ENCODE measurements around the gene HEXB.
"Not testable (repeated sequence)": the region's sequence is repeated elsewhere in the genome, so short reads cannot be mapped to it uniquely, and the experiment has no call there.

Gene HEXB

GRCh38 chr5:74679300-74679699 lies 5.7 kb upstream of the HEXB start:
- not testable (repeated sequence) for DNase-seq (ENCODE audit: low read depth in 1 of 2, low spot score in 1 of 2); H3K4me3 ChIP-seq (replicated peaks; ENCODE audit: insufficient read depth, low read length); H3K27me3 ChIP-seq (ENCODE audit: insufficient read depth, poor library complexity, severe bottlenecking); H3K27ac ChIP-seq (replicated peaks)

GRCh38 chr5:74679966-74680365 lies 5.1 kb upstream of the HEXB start:
- H3K27me3 ChIP-seq (ENCODE audit: insufficient read depth, poor library complexity, severe bottlenecking): no peaks in the 10 kb centered on the region
- no peak overlapping the region for H3K27ac ChIP-seq (replicated peaks)
- TF ChIP-seq REST (IDR thresholded peaks at IDR 0.05; ENCODE audit: insufficient replicate concordance, low read depth) (no peak), SPI1 (IDR thresholded peaks at IDR 0.05; ENCODE audit: borderline replicate concordance, low read depth) (no peak), GABPA (IDR thresholded peaks at IDR 0.05; ENCODE audit: low read depth) (no peak), POLR2AphosphoS5 (IDR thresholded peaks at IDR 0.05; ENCODE audit: low read depth) (no peak), CTCF (IDR thresholded peaks at IDR 0.05; ENCODE audit: insufficient read depth, low read length) (no peak)
- no peak overlapping the region for H3K4me3 ChIP-seq (replicated peaks; ENCODE audit: insufficient read depth, low read length)
- no peak for DNase-seq (ENCODE audit: low read depth in 1 of 2, low spot score in 1 of 2)

GRCh38 chr5:74685979-74686631 lies 1.1 kb downstream of the HEXB start:
- H3K27ac ChIP-seq (replicated peaks): peak overlapping the region; percentile 59
- TF ChIP-seq CTCF (IDR thresholded peaks at IDR 0.05; ENCODE audit: insufficient read depth, low read length): no peak
- peak; percentile 77 for TF ChIP-seq SPI1 (IDR thresholded peaks at IDR 0.05; ENCODE audit: borderline replicate concordance, low read depth)
- DNase-seq (ENCODE audit: low read depth in 1 of 2, low spot score in 1 of 2): peak; percentile 59 to 74
- H3K4me3 ChIP-seq (replicated peaks; ENCODE audit: insufficient read depth, low read length): peak overlapping the region; percentile 64
- H3K27me3 ChIP-seq (ENCODE audit: insufficient read depth, poor library complexity, severe bottlenecking): no peaks in the 10 kb centered on the region

- DNase-seq (ENCODE audit: low read depth in 1 of 2, low spot score in 1 of 2): no peak
- no peaks in the 10 kb centered on the region for H3K27me3 ChIP-seq (ENCODE audit: insufficient read depth, poor library complexity, severe bottlenecking)
- H3K27ac ChIP-seq (replicated peaks): no peak overlapping the region
- TF ChIP-seq POLR2AphosphoS5 (IDR thresholded peaks at IDR 0.05; ENCODE audit: low read depth) (no peak), CTCF (IDR thresholded peaks at IDR 0.05; ENCODE audit: insufficient read depth, low read length) (no peak), REST (IDR thresholded peaks at IDR 0.05; ENCODE audit: insufficient replicate concordance, low read depth) (no peak), GABPA (IDR thresholded peaks at IDR 0.05; ENCODE audit: low read depth) (no peak), SPI1 (IDR thresholded peaks at IDR 0.05; ENCODE audit: borderline replicate concordance, low read depth) (no peak)
- H3K4me3 ChIP-seq (replicated peaks; ENCODE audit: insufficient read depth, low read length): no peak overlapping the region
These were observed 2.1 kb downstream of the HEXB start for GRCh38 chr5:74686962-74687751.
